NCI-H1436 (cell line): ENCODE data around the gene KDM4B.

ENCODE experiments used
- DNase-seq: peaks from one replicate; lab custom pipeline; 2025; lab: John Stamatoyannopoulos, UW

The KDM4B gene

DNA sequence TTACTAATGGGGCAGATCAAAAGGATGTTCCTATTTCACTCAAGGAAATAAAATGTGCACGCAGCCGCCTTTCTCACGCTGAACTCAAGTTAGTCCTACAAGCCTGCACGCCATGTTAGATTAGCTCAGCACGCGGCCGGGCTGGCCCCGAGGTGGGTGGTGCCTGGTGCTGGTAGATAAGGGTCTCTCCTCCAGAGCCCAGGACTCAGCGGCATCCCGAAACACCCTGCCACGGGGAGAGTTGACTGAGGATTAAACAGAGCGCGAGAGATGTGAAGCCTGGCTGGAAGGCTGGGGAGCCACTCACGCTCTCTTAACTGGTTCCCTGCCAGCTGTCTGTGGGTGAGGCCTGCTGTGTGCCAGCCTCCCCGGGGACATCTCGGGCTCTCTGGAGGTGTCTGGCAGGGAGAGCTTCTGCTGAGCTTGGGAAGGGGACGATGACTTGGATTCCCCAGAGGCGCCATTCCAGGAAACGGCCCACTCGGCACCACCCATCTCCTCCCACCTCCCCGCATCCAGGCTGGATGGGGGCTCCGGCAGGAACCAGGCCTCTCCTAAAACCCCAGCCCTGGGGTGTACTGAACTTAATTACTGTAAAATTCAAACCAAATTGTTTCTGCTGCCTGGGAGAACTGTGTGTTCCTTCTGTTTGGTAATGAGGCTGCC is 122.2 kb downstream of the KDM4B start:
- peak; percentile 39 for DNase-seq

DNA sequence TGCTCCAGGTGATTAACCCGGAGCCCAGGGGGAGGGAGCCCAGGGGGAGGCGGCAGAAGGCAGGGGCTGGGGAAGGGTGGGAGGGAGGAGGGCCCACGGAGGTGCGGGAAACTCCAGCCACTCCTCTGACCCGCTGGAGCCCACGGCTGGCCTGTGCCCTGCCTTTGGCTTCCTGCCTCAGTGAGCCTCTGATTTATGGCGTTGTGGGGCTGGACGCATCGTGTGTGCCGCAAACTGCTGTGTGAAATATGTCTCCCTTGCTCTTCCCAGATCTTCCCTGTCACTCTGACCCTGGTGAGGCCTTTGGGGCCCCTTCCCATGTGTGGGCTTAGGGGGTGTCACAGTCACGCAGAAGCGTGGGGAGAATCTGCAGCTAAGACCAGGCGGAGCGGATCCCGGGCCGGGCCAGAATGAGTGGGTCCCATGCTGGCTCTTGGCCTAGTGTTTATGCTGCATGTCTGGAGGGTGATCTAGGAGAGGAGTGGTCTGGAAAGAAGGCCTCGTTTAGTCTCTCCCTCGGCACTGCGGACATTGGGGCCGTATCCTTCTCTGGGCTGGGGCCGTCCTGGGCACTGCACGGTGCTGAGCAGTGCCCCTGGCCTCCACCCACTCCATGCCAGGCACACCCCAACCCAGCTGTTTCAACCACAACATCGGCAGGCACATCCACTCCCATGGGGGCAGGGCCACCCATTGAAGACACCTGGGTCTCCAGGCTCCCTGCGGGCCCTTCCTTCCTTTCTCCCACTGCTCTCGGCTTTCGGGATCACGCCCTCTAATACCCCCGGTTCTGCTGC is 123.0 kb downstream of the KDM4B start:
- DNase-seq: no peak

DNA sequence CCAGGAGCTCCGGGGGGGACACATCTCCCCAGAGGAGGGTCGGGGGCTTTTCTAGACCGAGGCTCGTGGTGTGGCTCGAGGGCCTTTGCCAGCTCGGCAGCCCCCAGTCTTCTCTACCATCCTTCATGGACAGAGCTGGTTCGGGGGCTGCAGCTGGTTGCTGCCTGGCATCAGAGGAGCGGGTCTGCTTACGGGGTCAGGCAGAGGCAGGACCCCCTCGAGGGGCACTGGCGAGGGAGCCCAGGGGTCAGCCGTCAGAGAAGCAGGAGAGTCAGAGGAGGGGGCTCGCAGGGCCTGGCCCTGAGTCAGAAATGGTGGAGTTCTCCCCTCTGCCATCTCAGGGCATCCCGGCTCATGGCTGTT is 123.5 kb downstream of the KDM4B start:
- DNase-seq: no peak

GRCh38 chr19:5093297-5093928 is 124.5 kb downstream of the KDM4B start:
- no peak for DNase-seq

GRCh38 chr19:5093948-5094718 is 125.2 kb downstream of the KDM4B start:
- DNase-seq: no peak

DNA sequence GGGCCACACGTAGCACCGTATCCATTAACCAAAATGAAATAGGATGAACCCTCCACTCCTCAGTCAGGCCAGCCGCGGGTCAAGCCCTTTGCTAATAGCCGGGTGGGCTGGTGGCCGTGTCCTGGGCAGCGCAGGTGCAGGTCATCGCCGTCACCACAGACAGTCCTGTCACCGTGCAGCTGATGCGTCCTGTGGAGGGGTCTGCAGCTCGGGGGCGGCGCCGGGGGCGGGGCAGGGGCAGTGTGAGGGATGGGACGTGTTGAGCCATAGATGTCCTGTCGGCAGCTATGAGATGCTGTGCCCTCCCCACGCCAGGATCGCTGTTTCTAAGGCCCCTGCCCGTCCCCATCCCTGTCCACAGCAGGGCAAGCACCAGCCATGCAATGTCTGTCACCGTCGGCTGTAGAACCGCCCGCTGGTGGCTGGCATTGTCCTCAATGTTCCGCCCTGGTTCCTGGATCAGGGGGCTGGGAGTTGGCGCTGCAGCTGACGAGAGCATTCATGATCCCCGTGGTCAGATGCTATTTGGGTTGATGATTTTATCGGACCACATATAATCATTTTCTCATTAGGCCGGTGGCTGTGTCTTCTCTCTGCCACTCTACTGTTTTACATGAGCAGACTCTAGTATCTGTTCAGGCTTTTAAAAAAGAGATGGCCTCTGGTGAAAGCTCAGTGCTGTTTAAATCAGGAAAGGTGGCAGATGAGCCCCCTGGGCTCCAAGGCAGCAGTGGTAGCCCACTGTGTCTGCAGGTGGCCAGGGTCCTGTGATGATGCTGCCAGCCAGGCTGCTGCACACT is 126.1 kb downstream of the KDM4B start:
- DNase-seq: no peak

- no peak for DNase-seq
These were observed 126.6 kb downstream of the KDM4B start for GRCh38 chr19:5095568-5095850.

DNA sequence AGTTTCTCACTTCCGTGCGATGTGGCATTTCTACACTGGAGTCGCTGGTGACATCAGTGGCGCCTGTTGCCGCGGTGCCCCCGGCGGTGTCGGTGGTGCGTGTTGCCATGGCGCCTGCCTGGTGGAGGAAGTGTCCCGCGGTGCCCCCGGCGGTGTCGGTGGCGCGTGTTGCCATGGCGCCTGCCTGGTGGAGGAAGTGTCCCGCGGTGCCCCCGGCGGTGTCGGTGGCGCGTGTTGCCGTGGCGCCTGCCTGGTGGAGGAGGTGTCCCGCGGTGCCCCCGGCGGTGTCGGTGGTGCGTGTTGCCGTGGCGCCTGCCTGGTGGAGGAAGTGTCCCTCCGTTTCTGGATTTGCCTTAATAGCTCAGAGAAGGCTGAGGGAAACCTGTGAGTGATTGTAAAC is 127.6 kb downstream of the KDM4B start:
- DNase-seq: no peak

- no peak for DNase-seq
These were observed 128.5 kb downstream of the KDM4B start for GRCh38 chr19:5097331-5097930.

GRCh38 chr19:5097959-5098623 is 129.2 kb downstream of the KDM4B start:
- DNase-seq: no peak

- DNase-seq: no peak
These were observed 129.7 kb downstream of the KDM4B start for GRCh38 chr19:5098646-5099045.

GRCh38 chr19:5099701-5100221 is 130.8 kb downstream of the KDM4B start:
- no peak for DNase-seq

- no peak for DNase-seq
These were observed 133.0 kb downstream of the KDM4B start for GRCh38 chr19:5101871-5102270.

GRCh38 chr19:5102520-5102919 is 133.6 kb downstream of the KDM4B start:
- no peak for DNase-seq

DNA sequence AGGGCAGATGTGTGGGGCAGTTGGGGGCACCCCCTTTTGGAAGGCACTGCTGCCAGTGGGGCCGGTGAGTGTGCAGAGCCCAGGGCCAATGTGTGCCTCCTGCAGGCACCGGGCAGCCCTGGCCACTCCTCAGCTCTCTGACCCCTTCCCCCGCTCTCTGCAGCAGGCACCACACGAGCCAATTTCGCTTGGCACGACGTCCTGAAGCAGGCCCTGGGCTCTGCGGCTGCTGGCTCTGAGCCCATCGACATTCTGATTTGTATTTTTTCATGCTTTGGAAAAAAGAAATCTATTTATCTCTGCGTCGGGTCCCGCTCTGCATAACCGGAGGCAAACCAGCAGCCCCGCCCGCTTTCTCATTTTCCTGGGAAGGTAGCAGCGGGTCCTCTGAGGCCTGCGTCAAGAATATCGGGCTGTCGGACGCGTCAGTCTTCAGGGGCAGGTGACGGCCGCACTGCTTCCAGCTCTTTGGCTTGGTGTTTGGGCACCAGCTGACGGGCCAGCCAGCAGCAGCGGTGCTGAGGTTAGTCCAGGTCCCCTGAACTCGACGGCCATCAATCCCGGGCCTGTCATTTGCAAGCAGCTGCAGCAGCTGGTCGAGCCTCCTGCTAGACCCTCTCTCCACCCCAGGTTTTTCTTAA is 134.3 kb downstream of the KDM4B start:
- no peak for DNase-seq

GRCh38 chr19:5103812-5104410 is 135.0 kb downstream of the KDM4B start:
- no peak for DNase-seq

DNA sequence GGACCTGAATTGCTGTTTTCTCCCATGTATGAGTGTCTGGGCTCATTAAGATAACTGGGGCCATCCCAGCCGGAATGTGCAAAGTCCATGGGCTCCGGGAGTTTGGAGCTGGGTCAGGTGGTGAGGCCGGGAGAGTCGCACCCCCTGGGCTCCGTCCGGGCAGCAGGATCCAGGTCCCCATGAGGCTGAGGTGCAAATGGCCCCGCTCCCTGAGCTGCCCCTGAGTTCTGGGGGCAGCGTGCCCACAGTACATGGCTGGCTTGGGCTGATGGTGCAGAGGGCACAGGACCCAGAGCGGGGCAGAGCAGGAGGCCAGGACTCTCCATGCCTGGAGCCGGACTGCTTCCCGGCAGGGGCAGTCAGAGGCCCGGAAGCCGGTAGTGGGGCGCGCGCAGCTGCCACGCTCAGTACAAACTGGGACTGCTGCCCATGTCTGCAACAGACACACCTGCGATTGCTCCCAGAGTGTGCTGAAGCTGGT is 136.0 kb downstream of the KDM4B start:
- DNase-seq: no peak

- no peak for DNase-seq
These were observed 137.3 kb downstream of the KDM4B start for GRCh38 chr19:5106191-5106726.

DNA sequence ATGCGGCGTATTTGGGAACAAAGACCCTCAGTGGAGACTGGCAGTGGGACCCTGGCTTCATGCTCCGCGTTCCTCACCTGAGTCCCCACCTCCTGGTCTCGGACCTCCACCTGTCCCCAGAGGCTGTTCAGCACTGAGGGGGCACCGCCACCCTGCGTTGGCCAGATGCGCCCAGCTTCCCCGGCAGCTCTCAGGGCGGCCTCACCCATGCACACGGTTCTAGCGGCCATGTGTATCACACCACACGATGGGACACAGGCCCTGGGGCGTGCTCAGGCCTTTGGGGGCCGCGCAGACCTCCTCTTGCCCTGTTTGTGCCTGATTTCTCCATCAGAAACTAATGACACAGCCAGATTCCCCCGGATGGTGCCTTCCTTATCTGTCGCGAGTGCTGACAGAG is 138.1 kb downstream of the KDM4B start:
- no peak for DNase-seq
